IPS-18a (cell line): ENCODE measurements around the gene RPL27.

Experiments used
- H3K27ac ChIP-seq: one replicate; pipeline ENCODE4 v1.5.1; 2013; ENCODE audit warnings: low read length
- H3K27me3 ChIP-seq: one replicate; pipeline ENCODE4 v1.6.1; 2013; ENCODE audit warnings: mild to moderate bottlenecking, low read length; ENCODE audit not compliant: control insufficient read depth, insufficient read depth
- H3K36me3 ChIP-seq: one replicate; pipeline ENCODE4 v1.6.1; 2013; ENCODE audit warnings: low read depth, low read length; ENCODE audit not compliant: control insufficient read depth
- H3K4me1 ChIP-seq: one replicate; pipeline ENCODE4 v1.6.1; 2013; ENCODE audit warnings: low read depth, low read length; ENCODE audit not compliant: control insufficient read depth
- H3K4me3 ChIP-seq: one replicate; pipeline ENCODE4 v1.5.1; 2013; ENCODE audit warnings: low read length
- H3K9ac ChIP-seq: one replicate; pipeline ENCODE4 v1.6.1; 2013; ENCODE audit warnings: mild to moderate bottlenecking, low read length, moderate library complexity
- H3K9me3 ChIP-seq: one replicate; pipeline ENCODE4 v1.6.1; 2013; ENCODE audit warnings: low read depth, low read length; ENCODE audit not compliant: control insufficient read depth

The RPL27 gene

DNA sequence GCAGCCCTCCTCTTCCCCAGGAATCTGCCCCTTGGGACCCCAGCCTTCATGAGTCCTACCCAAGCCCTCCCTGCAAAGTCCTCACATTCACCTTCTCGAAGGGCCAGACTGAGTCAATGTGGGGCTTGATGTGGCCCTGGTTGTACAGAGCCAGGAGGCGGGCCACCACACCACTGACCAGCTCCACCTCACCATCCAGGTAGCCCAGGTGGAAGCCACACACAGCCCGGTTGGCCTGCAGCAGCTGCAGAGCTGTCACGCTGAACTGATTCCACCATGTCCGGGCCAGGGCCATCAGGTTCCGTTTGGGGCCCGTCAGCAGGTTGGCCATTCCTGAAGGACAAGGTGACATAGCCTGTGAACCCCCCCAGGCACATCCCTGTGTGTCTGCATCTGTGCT is 18.0 kb downstream of the RPL27 start:
- no peak overlapping the region for H3K4me3 ChIP-seq
- H3K4me1 ChIP-seq, result peaks cover 18% of the 10 kb centered on the region
- no peak overlapping the region for H3K27ac ChIP-seq
- no peak overlapping the region for H3K9ac ChIP-seq
- H3K9me3 ChIP-seq, result no peaks in the 10 kb centered on the region
- H3K27me3 ChIP-seq, result no peaks in the 10 kb centered on the region
- peaks cover 28% of the 10 kb centered on the region for H3K36me3 ChIP-seq

DNA sequence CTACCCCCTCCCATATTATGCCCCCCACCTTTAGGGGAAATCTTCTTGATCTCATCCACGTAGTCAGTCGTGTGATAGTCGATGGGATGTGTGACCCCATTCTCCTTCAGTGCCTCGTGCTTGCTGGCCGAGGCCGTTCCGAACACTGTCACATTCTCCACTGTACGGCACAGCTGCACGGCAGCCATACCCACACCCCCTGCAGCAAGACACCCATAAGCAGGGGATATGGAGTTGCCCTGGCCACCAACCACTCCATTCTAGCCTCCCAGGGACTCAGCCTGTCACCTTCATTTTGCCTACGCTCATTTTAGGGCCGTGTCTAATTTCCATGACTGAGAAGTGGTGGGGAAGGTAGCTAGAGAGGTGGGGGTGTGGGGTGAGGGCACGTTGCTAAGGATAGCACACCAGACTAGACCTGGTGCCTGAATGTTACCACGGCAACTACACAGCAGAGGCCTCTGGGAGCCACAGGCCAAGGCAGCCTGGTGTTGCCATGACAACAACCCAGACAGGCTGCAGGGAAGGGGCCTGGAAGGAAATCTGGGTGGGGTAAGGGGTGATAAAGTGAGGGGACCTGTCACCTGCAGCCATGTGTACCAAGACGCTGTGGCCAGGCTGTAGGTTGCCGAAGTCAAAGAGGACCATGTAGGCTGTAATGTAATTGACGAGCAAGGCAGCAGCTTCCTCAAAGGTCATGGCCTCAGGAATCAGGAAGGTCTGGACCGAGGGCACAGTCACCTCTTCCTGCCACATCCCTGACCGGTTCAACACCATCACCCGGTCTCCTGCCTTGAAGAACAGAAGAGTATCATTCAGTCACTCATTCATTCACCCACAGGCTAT is 20.0 kb downstream of the RPL27 start:
- Histone ChIP-seq H3K4me1 (peaks cover 18% of the 10 kb centered on the region), H3K4me3 (no peak overlapping the region), H3K36me3 (peaks cover 28% of the 10 kb centered on the region), H3K9me3 (no peaks in the 10 kb centered on the region), H3K27ac (no peak overlapping the region), H3K27me3 (no peaks in the 10 kb centered on the region), H3K9ac (no peak overlapping the region)

DNA sequence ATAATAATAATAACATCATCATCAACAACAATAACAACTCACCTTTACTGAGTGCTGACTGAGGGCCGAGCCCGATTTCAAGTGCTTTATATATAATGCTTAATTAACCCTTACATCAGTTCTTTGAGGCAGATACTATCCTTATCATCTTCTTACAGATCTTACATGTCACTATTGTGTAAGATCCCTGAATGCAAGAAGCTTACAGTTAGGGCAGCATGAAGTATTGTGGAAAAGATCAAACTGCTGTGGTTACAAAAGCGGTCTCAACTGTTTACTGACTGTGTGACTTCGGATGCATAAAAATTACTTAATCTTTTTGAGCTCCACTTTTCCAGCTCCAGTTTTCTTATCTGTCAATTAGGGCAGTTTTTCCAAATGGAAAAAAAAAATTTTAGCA is 20.7 kb downstream of the RPL27 start:
- peaks cover 18% of the 10 kb centered on the region for H3K4me1 ChIP-seq
- no peaks in the 10 kb centered on the region for H3K9me3 ChIP-seq
- H3K36me3 ChIP-seq, result peaks cover 28% of the 10 kb centered on the region
- no peak overlapping the region for H3K9ac ChIP-seq
- H3K27me3 ChIP-seq, result no peaks in the 10 kb centered on the region
- H3K4me3 ChIP-seq, result no peak overlapping the region
- H3K27ac ChIP-seq, result no peak overlapping the region

DNA sequence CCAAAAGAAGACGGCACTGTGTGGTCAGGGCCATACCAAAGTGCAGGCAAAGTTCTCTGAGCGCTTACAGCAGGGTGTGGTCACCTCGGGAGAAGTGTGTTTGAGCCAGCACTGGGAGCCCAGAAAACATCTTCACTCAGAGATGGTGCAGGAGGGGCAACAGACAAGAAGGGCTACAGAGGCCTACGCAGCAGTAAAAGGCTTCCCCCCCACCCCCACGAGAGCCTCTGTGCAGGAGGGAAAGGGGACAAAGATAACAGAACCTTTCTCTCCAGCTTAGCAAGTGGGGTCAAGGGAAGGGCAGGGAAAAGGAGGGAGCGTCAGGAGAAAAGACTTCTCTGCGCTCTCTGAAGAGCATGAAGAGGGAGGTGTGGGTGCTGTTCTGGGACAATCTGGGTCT is 21.2 kb downstream of the RPL27 start:
- H3K9me3 ChIP-seq, result no peaks in the 10 kb centered on the region
- H3K4me1 ChIP-seq, result peaks cover 18% of the 10 kb centered on the region
- H3K4me3 ChIP-seq, result no peak overlapping the region
- H3K36me3 ChIP-seq, result peaks cover 28% of the 10 kb centered on the region
- H3K27ac ChIP-seq, result no peak overlapping the region
- H3K27me3 ChIP-seq, result no peaks in the 10 kb centered on the region
- no peak overlapping the region for H3K9ac ChIP-seq

DNA sequence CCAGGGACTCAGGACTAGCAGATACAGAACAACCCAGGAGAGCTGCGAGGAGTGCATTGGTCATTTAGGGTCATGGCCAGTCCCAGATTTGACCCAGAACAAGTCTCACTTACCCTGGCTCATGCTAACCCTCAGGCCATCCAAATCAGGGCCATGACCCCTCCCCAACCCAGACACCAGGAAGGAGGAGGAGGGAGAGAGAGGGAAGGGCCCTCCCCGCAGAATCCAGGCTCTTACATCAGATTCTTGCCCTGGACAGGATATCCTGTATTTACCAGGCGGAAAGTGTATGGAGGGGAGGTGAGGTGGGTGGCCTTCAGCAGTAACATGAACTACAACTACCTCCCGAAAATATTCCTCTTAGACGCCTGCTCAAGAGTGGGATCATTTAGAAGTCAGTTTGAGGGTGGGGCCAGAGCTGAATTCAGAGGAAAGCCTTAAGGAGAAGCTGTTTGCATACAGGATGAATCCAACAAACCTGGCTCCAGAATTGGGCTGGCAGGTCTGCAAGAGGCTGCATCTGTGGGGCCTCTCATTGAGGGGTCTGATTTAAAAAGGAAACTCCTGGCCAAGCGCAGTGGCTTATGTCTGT is 21.9 kb downstream of the RPL27 start:
- no peaks in the 10 kb centered on the region for H3K27me3 ChIP-seq
- H3K4me1 ChIP-seq, result peaks cover 18% of the 10 kb centered on the region
- peak overlapping the region; percentile 85 for H3K9ac ChIP-seq
- peaks cover 22% of the 10 kb centered on the region for H3K36me3 ChIP-seq
- no peak overlapping the region for H3K27ac ChIP-seq
- H3K4me3 ChIP-seq, result peak overlapping the region; percentile 4
- no peaks in the 10 kb centered on the region for H3K9me3 ChIP-seq

DNA sequence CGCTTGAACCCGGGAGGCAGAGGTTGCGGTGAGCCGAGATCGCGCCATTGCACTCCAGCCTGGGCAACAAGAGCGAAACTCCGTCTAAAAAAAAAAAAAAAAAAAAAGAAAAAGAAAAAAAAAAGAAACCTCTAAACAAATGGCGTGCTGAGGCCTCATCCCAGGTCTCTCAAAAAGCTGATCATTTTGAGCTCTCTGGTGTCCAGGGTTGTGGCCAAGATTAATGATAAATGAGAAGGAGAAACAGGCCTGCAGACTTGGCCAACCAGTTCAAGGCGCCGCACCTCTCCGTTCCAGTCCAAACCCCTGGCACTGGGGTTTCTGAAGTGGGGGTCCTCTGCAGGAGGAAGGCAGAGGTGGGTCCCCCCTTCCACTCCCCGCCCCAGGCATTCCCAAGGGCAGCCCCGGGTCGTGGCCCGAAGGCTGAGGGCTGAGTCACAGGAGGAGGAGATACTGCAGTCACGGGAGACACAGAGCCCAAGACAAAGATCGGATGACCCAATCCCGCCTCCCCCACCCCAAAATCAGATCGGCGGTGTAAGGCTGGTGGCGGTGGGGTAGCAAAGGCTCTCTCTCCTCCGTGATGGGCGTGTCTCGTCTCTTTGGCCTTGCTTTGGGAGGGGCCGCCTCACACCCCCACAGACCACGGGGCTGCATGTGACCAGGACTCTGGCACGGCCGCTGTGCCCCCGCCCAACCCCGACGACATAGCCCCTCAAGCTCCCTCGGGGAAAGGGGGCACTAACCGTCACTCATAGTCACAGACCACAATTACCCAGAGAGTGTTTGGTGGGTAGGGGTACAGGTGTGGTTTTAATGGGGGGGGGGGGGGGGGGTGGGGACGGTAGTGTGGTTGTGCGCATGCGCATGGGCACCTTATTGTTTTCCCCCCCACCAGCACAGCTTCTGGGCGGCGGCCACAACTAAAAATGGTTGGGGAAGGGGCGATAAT is 22.8 kb downstream of the RPL27 start:
- Histone ChIP-seq H3K9me3 (no peaks in the 10 kb centered on the region), H3K4me1 (peaks cover 13% of the 10 kb centered on the region), H3K36me3 (peaks cover 16% of the 10 kb centered on the region), H3K9ac (peak overlapping the region; percentile 85), H3K27ac (no peak overlapping the region), H3K27me3 (no peaks in the 10 kb centered on the region), H3K4me3 (peak overlapping the region; percentile 77)

DNA sequence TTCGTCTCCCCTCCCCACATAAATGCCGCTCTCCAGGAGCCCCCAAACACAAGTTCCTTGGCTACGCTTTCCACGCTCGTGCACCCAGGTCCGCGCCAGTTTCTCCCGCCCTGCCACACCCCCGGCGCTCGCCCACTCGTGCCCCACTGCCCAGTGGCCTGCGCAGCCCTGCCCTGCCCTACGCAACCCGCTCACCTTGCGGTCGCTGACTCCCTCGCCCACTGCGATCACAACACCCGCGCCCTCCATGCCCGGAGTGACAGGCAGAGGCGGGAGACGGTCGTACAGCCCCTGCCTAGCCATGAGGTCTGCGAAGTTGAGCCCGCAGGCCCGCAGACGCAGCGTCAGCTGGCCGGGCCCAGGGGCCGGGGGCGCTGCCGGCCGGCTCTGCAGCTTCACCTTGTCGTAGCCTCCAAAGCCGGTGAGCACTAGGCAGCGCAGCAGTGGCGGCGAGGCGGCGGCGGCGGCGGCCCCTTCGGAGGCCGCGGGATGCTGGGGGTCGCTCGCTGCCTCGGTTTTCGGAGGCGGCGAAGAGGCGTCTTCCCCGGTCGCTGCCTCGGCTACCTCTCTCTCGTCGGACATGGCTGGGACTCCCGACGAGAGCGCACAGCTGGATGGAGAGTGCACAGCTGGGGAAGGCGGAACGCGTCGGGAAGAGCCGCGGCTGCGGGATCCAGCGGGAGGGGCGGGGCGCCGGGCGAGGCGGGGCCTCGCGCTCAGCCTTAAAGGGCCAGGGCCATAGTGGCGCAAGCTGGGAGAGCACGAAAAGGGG is 23.7 kb downstream of the RPL27 start, which contains the start of gene VAT1:
VAT1 (minus strand) TSS at position 645 of the 772 bp plus-strand sequence; CDS start at position 582, 63 bp downstream.
- Histone ChIP-seq H3K36me3 (peaks cover 10% of the 10 kb centered on the region), H3K27ac (no peak within 1 kb of the TSS), H3K27me3 (no peaks in the 10 kb centered on the region), H3K4me3 (peak within 1 kb of the TSS; percentile 77), H3K4me1 (peaks cover 19% of the 10 kb centered on the region), H3K9me3 (no peaks in the 10 kb centered on the region), H3K9ac (peak within 1 kb of the TSS; percentile 85)

DNA sequence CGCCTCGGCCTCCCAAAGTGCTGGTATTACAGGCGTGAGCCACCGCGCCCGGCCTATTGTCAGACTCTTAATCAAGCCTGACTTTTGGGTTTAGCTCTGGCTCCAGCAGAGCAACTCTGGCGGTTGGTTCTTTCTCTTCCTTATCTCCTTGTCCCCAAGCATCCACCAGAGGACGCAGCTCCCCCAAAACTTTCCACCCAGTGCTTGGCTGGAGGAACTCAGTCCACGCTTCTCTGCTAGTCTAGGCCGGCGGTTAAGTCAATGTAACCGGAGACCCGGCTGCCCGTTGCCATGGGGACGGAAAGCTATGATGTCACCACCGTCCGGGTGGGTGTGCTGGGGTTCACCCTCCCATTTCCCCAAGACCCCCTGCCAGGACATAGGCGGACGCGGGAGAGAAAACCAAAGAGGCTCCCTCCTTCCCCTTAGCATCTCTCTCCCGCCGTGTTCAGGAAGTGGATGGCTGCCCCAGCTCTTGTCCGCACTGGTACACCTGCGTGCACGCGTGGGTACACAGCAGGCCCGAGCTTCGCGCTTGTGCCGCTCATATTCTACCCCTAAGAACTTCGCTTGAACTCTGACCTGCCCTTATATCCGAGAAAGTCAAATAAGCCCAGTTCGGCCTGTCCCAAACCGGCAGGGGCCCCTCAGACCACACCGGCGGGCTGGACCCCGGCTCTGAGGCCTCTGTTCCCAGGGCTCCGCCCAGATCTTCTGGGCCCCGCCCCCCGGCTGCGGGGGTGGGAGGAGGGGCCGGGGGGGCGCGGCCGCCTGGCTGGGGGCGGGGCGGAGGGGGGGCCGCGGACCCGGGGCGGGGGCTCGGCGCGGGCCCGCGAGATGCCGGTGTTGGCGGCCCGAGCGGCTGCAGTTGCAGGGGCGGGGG is 26.4 kb downstream of the RPL27 start, which contains the start of gene RND2:
RND2 (plus strand) TSS at position 825 of the 883 bp plus-strand sequence. CDS start 117 bp downstream, outside the sequence.
- Histone ChIP-seq H3K9ac (peak within 1 kb of the TSS; percentile 90), H3K4me1 (peaks cover 27% of the 10 kb centered on the region), H3K4me3 (peak within 1 kb of the TSS; percentile 93), H3K27ac (peak within 1 kb of the TSS; percentile 89), H3K9me3 (no peaks in the 10 kb centered on the region), H3K27me3 (no peaks in the 10 kb centered on the region), H3K36me3 (no peaks in the 10 kb centered on the region)

DNA sequence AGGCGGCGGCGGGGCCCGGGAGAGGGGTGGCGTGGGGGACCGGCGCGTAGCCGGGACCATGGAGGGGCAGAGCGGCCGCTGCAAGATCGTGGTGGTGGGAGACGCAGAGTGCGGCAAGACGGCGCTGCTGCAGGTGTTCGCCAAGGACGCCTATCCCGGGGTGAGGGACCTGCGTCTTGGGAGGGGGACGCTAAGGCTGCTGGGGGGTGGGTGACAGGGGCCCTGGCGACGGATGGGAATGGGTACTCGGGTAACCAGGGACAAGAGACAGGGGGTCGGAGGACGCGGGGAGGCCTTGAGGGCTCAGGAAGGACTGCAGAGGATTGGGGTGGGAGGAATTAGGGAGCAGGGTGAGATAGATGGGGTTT is 27.1 kb downstream of the RPL27 start:
- peaks cover 21% of the 10 kb centered on the region for H3K4me1 ChIP-seq

More for the DNA sequence above, 27.1 kb downstream of the RPL27 start:
- Histone ChIP-seq H3K9me3 (no peaks in the 10 kb centered on the region), H3K27ac (no peak overlapping the region), H3K9ac (peak overlapping the region; percentile 38), H3K36me3 (no peaks in the 10 kb centered on the region), H3K27me3 (no peaks in the 10 kb centered on the region), H3K4me3 (peak overlapping the region; percentile 75)
